ENCODE results near the gene SPATS2L. TPM values are rescaled to one million over a fixed set of nuclear protein-coding genes. Genes with fewer than 3 reads are reported as not detected.

The SPATS2L gene
- total RNA-seq, 6 donors from 2014 or later, result 57.6 to 127 (median 80.4) TPM

DNA sequence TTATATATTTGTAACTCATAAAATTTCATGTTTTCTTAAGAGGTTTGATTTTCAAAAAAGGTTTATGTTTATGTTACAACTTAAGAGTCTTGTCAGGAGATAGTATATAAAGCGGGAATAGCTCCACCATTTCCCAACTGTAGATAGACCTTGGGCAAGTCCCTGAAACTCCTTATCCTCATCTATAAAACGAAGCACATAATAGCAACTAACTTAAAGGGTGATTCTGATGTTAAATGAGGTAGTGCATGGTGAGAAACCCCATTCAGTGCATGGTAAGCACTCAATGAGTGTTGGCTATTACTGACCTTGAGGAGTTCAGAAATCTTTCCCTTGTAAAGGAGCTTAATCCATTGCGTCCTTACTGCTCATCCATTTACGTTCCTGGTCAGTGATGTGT lies 169.3 kb downstream of the SPATS2L start:
- TF ChIP-seq POLR2A (IDR thresholded peaks at IDR 0.05), result no peak
- no peak for TF ChIP-seq POLR2AphosphoS5 (IDR thresholded peaks at IDR 0.05)
- TF ChIP-seq, protein P1, sequence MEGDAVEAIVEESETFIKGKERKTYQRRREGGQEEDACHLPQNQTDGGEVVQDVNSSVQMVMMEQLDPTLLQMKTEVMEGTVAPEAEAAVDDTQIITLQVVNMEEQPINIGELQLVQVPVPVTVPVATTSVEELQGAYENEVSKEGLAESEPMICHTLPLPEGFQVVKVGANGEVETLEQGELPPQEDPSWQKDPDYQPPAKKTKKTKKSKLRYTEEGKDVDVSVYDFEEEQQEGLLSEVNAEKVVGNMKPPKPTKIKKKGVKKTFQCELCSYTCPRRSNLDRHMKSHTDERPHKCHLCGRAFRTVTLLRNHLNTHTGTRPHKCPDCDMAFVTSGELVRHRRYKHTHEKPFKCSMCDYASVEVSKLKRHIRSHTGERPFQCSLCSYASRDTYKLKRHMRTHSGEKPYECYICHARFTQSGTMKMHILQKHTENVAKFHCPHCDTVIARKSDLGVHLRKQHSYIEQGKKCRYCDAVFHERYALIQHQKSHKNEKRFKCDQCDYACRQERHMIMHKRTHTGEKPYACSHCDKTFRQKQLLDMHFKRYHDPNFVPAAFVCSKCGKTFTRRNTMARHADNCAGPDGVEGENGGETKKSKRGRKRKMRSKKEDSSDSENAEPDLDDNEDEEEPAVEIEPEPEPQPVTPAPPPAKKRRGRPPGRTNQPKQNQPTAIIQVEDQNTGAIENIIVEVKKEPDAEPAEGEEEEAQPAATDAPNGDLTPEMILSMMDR (IDR thresholded peaks at IDR 0.05), result no peak
- TF ChIP-seq EP300 (IDR thresholded peaks at IDR 0.05), result no peak
- Histone ChIP-seq H3K4me1 (peaks cover 0 to 17% (median 9%) of the 10 kb centered on the region in 4 donors), H3K36me3 (peaks cover 3 to 68% (median 32%) of the 10 kb centered on the region in 4 donors), H3K27me3 (no peaks in the 10 kb centered on the region), H3K4me3 (no peak overlapping the region), H3K9me3 (no peaks in the 10 kb centered on the region), H3K27ac (no peak overlapping the region)
- ATAC-seq (ENCODE audit: low FRiP score in 2 of 2) (no peak), DNase-seq (no peak)
- 94 to 95% methylated on average over 4 of the region's 4 CpGs for WGBS, 2 donors

DNA sequence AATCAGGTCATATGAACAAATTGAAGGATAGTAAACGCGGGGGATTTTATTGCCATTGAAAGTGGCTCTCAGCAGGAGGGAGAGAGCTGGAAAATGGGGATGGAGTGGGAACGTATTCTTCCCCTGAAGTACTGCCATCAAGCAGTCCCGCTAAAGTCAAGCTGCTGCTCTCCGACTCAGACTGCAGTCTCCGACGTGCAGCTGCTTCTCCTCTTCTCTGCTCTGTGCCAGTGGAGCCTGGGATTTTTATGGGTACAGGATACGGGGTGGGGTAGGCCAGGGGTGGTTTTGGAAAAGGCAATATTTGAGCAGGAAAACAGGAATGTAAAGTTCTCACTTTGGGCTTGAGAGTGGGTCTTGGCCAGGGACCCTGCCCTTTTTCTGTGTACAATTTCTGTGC lies 170.3 kb downstream of the SPATS2L start:
- H3K36me3 ChIP-seq, result peaks cover 3 to 60% (median 32%) of the 10 kb centered on the region in 4 donors
- WGBS, 2 donors, result 87 to 90% methylated on average over 8 of the region's 8 CpGs
- peak overlapping the region in 1 of 4 donors; percentile 22 for H3K27ac ChIP-seq
- peaks cover 0 to 17% (median 13%) of the 10 kb centered on the region in 4 donors for H3K4me1 ChIP-seq
- no peaks in the 10 kb centered on the region for H3K27me3 ChIP-seq
- TF ChIP-seq POLR2AphosphoS5 (IDR thresholded peaks at IDR 0.05) (no peak), POLR2A (IDR thresholded peaks at IDR 0.05) (no peak), EP300 (IDR thresholded peaks at IDR 0.05) (no peak)
- TF ChIP-seq, protein P1 (IDR thresholded peaks at IDR 0.05), result no peak
- DNase-seq (no peak), ATAC-seq (ENCODE audit: low FRiP score in 2 of 2) (no peak)
- H3K9me3 ChIP-seq, result no peaks in the 10 kb centered on the region
- no peak overlapping the region for H3K4me3 ChIP-seq

DNA sequence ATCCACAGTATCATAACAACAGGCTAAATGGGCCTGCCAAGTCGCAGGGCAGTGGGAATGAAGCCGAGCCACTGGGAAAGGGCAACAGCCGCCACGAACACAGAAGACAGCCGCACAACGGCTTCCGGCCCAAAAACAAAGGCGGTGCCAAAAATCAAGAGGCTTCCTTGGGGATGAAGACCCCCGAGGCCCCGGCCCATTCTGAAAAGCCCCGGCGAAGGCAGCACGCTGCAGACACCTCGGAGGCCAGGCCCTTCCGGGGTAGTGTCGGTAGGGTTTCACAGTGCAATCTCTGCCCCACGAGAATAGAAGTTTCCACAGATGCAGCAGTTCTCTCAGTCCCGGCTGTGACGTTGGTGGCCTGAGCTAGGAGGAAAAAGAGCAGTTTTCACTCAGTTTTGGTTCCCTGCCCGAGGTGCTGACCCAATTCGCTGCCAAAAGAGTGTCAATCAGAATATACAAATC lies 171.2 kb downstream of the SPATS2L start:
- TF ChIP-seq, protein P1 (IDR thresholded peaks at IDR 0.05), result no peak
- no peak for TF ChIP-seq EP300 (IDR thresholded peaks at IDR 0.05)
- TF ChIP-seq POLR2A (IDR thresholded peaks at IDR 0.05), result no peak
- TF ChIP-seq POLR2AphosphoS5 (IDR thresholded peaks at IDR 0.05), result no peak
- 83 to 88% methylated on average over 13 to 21 of the region's 21 CpGs for WGBS, 2 donors
- DNase-seq, result peak in 1 of 2 donors; percentile 46
- H3K27ac ChIP-seq, result peak overlapping the region in 1 of 4 donors; percentile 42
- peaks cover 0 to 17% (median 13%) of the 10 kb centered on the region in 4 donors for H3K4me1 ChIP-seq
- peaks cover 3 to 51% (median 30%) of the 10 kb centered on the region in 4 donors for H3K36me3 ChIP-seq
- H3K27me3 ChIP-seq, result no peaks in the 10 kb centered on the region
- no peak overlapping the region for H3K4me3 ChIP-seq
- H3K9me3 ChIP-seq, result no peaks in the 10 kb centered on the region
- peak in 1 of 2 donors; percentile 31 for ATAC-seq (ENCODE audit: low FRiP score in 2 of 2)

DNA sequence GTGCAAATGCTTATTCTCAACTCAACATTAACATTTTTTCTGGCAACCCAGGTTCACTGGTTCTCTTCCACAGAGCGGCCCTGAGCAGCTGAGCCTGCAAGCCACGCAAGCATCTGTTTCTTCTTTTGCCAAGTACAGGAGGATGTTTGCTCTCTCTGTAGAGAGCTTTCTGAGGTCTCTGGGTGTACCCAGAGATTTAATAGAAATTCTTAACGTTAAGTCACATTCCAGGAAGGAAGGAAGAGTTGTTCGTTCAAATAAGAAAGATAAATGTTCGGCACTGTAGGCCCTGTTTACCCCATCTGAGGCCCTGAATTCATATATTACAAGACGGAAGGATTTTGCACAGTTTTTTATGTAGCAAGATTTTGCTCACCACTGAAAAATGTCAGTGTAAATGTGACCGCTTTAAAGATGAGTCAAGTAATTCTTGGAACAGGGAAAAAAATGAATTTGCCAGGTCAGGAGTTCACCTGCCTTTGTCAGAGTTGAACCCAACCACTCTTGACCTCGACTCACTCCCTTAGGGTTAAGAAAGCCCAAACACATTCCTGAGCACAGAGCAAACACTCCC lies 173.3 kb downstream of the SPATS2L start:
- Histone ChIP-seq H3K27ac (peak overlapping the region in 2 of 4 donors; percentile 7 to 48), H3K9me3 (no peaks in the 10 kb centered on the region), H3K4me3 (no peak overlapping the region), H3K36me3 (peaks cover 3 to 36% (median 18%) of the 10 kb centered on the region in 4 donors), H3K4me1 (peaks cover 8 to 17% (median 13%) of the 10 kb centered on the region in 4 donors), H3K27me3 (no peaks in the 10 kb centered on the region)
- TF ChIP-seq POLR2A (IDR thresholded peaks at IDR 0.05), result no peak
- TF ChIP-seq, protein P1 (IDR thresholded peaks at IDR 0.05), result no peak
- TF ChIP-seq EP300 (IDR thresholded peaks at IDR 0.05), result no peak
- TF ChIP-seq POLR2AphosphoS5 (IDR thresholded peaks at IDR 0.05), result no peak
- WGBS, 2 donors, result 28 to 38% methylated on average over 8 of the region's 8 CpGs
- no peak for ATAC-seq (ENCODE audit: low FRiP score in 2 of 2)
- DNase-seq, result no peak

DNA sequence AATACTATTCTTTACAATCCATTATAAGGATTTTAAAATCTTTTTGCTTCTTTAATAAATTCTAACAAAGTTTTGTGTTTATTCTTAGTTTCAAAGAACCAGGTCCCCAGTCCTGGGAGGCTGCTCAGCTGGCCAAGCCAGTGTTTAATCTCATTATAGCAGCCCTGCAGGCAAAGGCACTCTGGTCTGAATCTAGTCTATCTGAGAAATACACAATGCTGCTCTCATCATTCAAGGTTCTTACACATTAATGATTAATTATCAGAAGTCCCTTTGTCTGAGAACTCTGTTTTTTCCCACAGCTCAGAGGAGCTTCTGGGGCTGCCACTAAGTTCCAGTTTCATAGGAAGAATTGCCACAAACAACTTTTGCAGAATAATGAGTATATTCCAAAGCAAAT lies 175.7 kb downstream of the SPATS2L start:
- no peak overlapping the region for H3K4me3 ChIP-seq
- DNase-seq (no peak), ATAC-seq (ENCODE audit: low FRiP score in 2 of 2) (no peak)
- TF ChIP-seq, protein P1 (IDR thresholded peaks at IDR 0.05), result no peak
- TF ChIP-seq POLR2AphosphoS5 (IDR thresholded peaks at IDR 0.05) (no peak), POLR2A (IDR thresholded peaks at IDR 0.05) (no peak), EP300 (IDR thresholded peaks at IDR 0.05) (no peak)
- no peaks in the 10 kb centered on the region for H3K9me3 ChIP-seq
- no peak overlapping the region for H3K27ac ChIP-seq
- H3K27me3 ChIP-seq, result no peaks in the 10 kb centered on the region
- peaks cover 8 to 17% (median 13%) of the 10 kb centered on the region in 4 donors for H3K4me1 ChIP-seq
- peaks cover 0 to 21% (median 7%) of the 10 kb centered on the region in 4 donors for H3K36me3 ChIP-seq
